Measurements from ENCODE around the gene RRP1B. TPM values are rescaled to one million over a fixed set of nuclear protein-coding genes. Genes with fewer than 3 reads are reported as not detected.
"Not testable (repeated sequence)": the region's sequence is repeated elsewhere in the genome, so short reads cannot be mapped to it uniquely, and the experiment has no call there.

The RRP1B gene
- polyA plus RNA-seq, 3 donors: 3.3 to 6.1 (median 4.5) TPM

DNA sequence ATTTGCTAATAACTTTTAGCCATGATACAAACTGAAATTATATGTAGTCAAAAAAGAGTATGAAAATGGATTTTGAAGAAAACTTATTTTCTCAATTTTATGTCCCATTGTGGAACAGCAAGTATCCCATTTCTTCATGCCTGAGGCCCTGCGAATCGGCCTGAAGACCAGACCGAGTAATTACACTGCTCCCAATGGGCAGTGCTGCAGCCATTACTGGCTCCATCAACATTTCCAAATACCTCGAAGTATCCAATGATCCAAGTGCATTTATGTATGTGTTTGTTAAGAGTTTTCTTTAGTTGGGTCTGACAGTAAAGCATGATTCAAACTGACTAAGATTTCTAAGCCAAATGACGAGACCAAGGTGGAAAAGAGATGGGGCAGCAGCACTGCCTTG is 44.5 kb upstream of the RRP1B start:
- H3K27ac Mint-ChIP-seq: no peak overlapping the region
- 100% methylated on average over 3 of the region's 5 CpGs for WGBS (ENCODE audit: insufficient coverage)
- Histone ChIP-seq H3K4me3 (replicated peaks in 1 of 3; ENCODE audit: low read depth in 2 of 3, low read length in 3 of 3) (no peak overlapping the region), H3K4me2 (replicated peaks; ENCODE audit: extremely low read depth, low read length, poor library complexity, severe bottlenecking) (no peak overlapping the region), H3K27me3 (ENCODE audit: control insufficient read depth in 2 of 2, insufficient read depth in 2 of 2, low read length in 2 of 2) (no peaks in the 10 kb centered on the region), H3K4me1 (ENCODE audit: control insufficient read depth in 1 of 2, insufficient read depth in 2 of 2, low read length in 2 of 2) (no peaks in the 10 kb centered on the region), H3K79me2 (ENCODE audit: insufficient read depth, low read length) (no peaks in the 10 kb centered on the region), H3K36me3 (replicated peaks in 1 of 2; ENCODE audit: control insufficient read depth in 1 of 2, insufficient read depth in 2 of 2, low read length in 2 of 2) (no peaks in the 10 kb centered on the region), H3K27ac (ENCODE audit: low read depth in 1 of 2, low read length in 2 of 2) (no peak overlapping the region), H4K20me1 (ENCODE audit: insufficient read depth, low read length) (no peaks in the 10 kb centered on the region), H3K9ac (ENCODE audit: insufficient read depth, low read length, poor library complexity, severe bottlenecking) (no peak overlapping the region), H2AFZ (ENCODE audit: insufficient read depth, low read depth, low read length, poor library complexity, severe bottlenecking) (no peak overlapping the region), H3K9me3 (replicated peaks in 1 of 2; ENCODE audit: control insufficient read depth in 1 of 2, insufficient read depth in 1 of 2, low read length in 2 of 2) (peaks cover 0 to 5% of the 10 kb centered on the region in 2 donors)
- DNase-seq: no peak
- intact Hi-C loops (cut with micrococcal nuclease): no loop called here
- peaks cover under 1 to 9% (median 4%) of the 10 kb centered on the region in 7 donors for H3K9me3 Mint-ChIP-seq
- peaks cover 6% of the 10 kb centered on the region for H3K4me1 Mint-ChIP-seq
- TF ChIP-seq, protein P1, sequence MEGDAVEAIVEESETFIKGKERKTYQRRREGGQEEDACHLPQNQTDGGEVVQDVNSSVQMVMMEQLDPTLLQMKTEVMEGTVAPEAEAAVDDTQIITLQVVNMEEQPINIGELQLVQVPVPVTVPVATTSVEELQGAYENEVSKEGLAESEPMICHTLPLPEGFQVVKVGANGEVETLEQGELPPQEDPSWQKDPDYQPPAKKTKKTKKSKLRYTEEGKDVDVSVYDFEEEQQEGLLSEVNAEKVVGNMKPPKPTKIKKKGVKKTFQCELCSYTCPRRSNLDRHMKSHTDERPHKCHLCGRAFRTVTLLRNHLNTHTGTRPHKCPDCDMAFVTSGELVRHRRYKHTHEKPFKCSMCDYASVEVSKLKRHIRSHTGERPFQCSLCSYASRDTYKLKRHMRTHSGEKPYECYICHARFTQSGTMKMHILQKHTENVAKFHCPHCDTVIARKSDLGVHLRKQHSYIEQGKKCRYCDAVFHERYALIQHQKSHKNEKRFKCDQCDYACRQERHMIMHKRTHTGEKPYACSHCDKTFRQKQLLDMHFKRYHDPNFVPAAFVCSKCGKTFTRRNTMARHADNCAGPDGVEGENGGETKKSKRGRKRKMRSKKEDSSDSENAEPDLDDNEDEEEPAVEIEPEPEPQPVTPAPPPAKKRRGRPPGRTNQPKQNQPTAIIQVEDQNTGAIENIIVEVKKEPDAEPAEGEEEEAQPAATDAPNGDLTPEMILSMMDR (IDR thresholded peaks at IDR 0.05): no peak
- H3K4me3 Mint-ChIP-seq: no peak overlapping the region
- H3K36me3 Mint-ChIP-seq: no peaks in the 10 kb centered on the region
- peaks cover 0 to 6% (median 3%) of the 10 kb centered on the region in 3 donors for H3K27me3 Mint-ChIP-seq (ENCODE audit: low read depth in 3 of 3)

DNA sequence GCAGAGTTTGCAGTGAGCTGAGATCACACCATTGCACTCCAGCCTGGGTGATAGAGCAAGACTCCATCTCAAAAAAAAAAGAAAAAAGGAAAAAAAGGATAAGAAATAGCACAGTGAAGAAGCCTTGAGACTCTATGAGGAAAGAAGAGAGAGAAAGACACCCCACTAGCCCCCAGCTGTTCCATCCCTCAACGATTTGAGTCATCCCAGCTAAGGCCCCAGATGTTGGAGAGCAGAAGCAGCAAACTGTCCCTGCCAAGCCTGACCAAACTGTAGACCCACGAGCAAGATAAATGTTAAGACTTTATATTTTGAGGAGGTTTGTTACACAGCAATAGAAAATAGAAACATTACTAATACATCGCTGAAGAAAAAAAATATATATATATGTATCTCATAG is 42.5 kb upstream of the RRP1B start:
- H4K20me1 ChIP-seq (ENCODE audit: insufficient read depth, low read length); H2AFZ ChIP-seq (ENCODE audit: insufficient read depth, low read depth, low read length, poor library complexity, severe bottlenecking); H3K27me3 Mint-ChIP-seq (ENCODE audit: low read depth in 3 of 3); H3K4me1 ChIP-seq (ENCODE audit: control insufficient read depth in 1 of 2, insufficient read depth in 2 of 2, low read length in 2 of 2); DNase-seq; H3K4me1 Mint-ChIP-seq; H3K4me2 ChIP-seq (replicated peaks; ENCODE audit: extremely low read depth, low read length, poor library complexity, severe bottlenecking); H3K27ac ChIP-seq (ENCODE audit: low read depth in 1 of 2, low read length in 2 of 2); H3K27me3 ChIP-seq (ENCODE audit: control insufficient read depth in 2 of 2, insufficient read depth in 2 of 2, low read length in 2 of 2); H3K9ac ChIP-seq (ENCODE audit: insufficient read depth, low read length, poor library complexity, severe bottlenecking); H3K4me3 Mint-ChIP-seq; H3K4me3 ChIP-seq (replicated peaks in 1 of 3; ENCODE audit: low read depth in 2 of 3, low read length in 3 of 3); intact Hi-C loops (cut with micrococcal nuclease); H3K36me3 ChIP-seq (replicated peaks in 1 of 2; ENCODE audit: control insufficient read depth in 1 of 2, insufficient read depth in 2 of 2, low read length in 2 of 2); H3K79me2 ChIP-seq (ENCODE audit: insufficient read depth, low read length); H3K36me3 Mint-ChIP-seq; H3K27ac Mint-ChIP-seq: not testable (repeated sequence)
- peaks cover 9 to 14% of the 10 kb centered on the region in 2 donors for H3K9me3 ChIP-seq (replicated peaks in 1 of 2; ENCODE audit: control insufficient read depth in 1 of 2, insufficient read depth in 1 of 2, low read length in 2 of 2)
- WGBS (ENCODE audit: insufficient coverage): no CpG with 5 or more reads among the region's 3 CpGs
- peaks cover 8 to 22% (median 19%) of the 10 kb centered on the region in 7 donors for H3K9me3 Mint-ChIP-seq

Data from CD14-positive monocyte (primary cell).